NCI-H187 (cell line): ENCODE measurements around the gene FSD1.
"Not testable (repeated sequence)": the region's sequence is repeated elsewhere in the genome, so short reads cannot be mapped to it uniquely, and the experiment has no call there.

ENCODE experiments used
- DNase-seq, 2 experiments: peaks; one replicate each; lab custom pipeline; 2025; lab: John Stamatoyannopoulos, UW

The FSD1 gene

GRCh38 chr19:4284974-4285373 is 19.4 kb upstream of the FSD1 start:
- no peak for DNase-seq

GRCh38 chr19:4286141-4286540 is 18.3 kb upstream of the FSD1 start:
- not testable (repeated sequence) for DNase-seq

GRCh38 chr19:4288091-4288777 is 16.2 kb upstream of the FSD1 start:
- no peak for DNase-seq

GRCh38 chr19:4291184-4291732 is 13.1 kb upstream of the FSD1 start:
- DNase-seq: no peak

GRCh38 chr19:4292515-4292914 is 11.9 kb upstream of the FSD1 start:
- no peak for DNase-seq

- no peak for DNase-seq
Measured at GRCh38 chr19:4294389-4294788, 10.0 kb upstream of the FSD1 start.

GRCh38 chr19:4295972-4296771 is 8.2 kb upstream of the FSD1 start:
- no peak for DNase-seq

- DNase-seq: no peak
Measured at GRCh38 chr19:4297901-4298809, 6.2 kb upstream of the FSD1 start.

GRCh38 chr19:4298810-4299550 is 5.4 kb upstream of the FSD1 start:
- no peak for DNase-seq

GRCh38 chr19:4300589-4300988 is 3.8 kb upstream of the FSD1 start:
- DNase-seq: no peak

GRCh38 chr19:4301590-4302242 is 2.7 kb upstream of the FSD1 start:
- DNase-seq: no peak

- no peak for DNase-seq
Measured at GRCh38 chr19:4302243-4302640, 2.2 kb upstream of the FSD1 start, which contains the start of gene TMIGD2. Gene TMIGD2 (minus strand): TSS chr19:4302389. CDS start chr19:4302385, 4 bp downstream.

- DNase-seq: no peak
Measured at GRCh38 chr19:4303819-4304537, 420 bp upstream of the FSD1 start.

- DNase-seq: no peak
Measured at GRCh38 chr19:4305257-4305612, 837 bp downstream of the FSD1 start.

GRCh38 chr19:4305659-4306058 is 1.3 kb downstream of the FSD1 start:
- no peak for DNase-seq

GRCh38 chr19:4310247-4311121 is 6.1 kb downstream of the FSD1 start:
- DNase-seq: no peak

- DNase-seq: no peak
Measured at GRCh38 chr19:4313847-4314490, 9.6 kb downstream of the FSD1 start.

- DNase-seq: no peak
Measured at GRCh38 chr19:4316956-4317355, 12.6 kb downstream of the FSD1 start.

GRCh38 chr19:4318460-4318859 is 14.1 kb downstream of the FSD1 start:
- DNase-seq: no peak
